Nucleus accumbens (tissue), 56 donors: ENCODE data around the gene LDHD.
"Not testable (repeated sequence)": the region's sequence is repeated elsewhere in the genome, so short reads cannot be mapped to it uniquely, and the experiment has no call there.

Experiments
- DNase-seq, 56 donors: peaks; one replicate each; lab custom pipeline; 2025; lab: John Stamatoyannopoulos, UW

Gene LDHD

DNA sequence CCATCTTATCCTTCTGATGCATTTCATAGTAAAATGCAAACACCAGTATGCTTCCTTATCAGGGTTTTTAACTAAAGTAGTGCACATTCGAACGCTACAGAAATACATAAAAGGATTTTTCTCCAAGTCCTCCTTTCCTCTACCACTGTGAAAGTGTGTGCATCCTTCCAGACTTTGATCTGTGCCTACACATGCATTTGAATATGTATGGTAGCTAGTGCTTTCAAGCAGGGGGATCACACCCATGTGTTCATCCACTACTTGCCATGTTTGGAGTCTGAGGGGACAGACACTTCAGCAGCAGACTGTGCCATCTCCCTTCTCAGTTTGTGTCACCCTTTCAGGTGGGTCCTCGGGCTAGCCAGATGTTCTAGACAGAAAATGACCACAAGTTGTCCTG lies 14.9 kb downstream of the LDHD start:
- no peak for DNase-seq

DNA sequence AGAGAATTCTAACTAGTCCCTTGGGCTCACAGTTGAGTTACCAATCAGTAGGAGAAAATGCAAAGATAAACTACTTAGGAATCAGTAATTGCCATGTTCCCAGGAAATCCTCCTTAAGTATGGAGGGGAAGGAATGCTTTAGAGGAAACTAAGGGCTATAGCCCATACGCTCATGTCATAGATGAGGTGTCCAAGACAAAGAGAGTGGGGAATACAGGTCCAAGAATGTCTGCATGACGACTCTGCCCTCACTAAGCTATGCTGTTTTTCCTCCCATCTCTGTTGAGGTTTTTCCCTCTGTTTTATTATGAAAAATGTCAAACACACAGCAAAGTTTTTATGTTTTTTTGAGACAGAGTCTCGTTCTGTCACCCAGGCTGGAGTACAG lies 16.0 kb downstream of the LDHD start:
- DNase-seq: no peak

DNA sequence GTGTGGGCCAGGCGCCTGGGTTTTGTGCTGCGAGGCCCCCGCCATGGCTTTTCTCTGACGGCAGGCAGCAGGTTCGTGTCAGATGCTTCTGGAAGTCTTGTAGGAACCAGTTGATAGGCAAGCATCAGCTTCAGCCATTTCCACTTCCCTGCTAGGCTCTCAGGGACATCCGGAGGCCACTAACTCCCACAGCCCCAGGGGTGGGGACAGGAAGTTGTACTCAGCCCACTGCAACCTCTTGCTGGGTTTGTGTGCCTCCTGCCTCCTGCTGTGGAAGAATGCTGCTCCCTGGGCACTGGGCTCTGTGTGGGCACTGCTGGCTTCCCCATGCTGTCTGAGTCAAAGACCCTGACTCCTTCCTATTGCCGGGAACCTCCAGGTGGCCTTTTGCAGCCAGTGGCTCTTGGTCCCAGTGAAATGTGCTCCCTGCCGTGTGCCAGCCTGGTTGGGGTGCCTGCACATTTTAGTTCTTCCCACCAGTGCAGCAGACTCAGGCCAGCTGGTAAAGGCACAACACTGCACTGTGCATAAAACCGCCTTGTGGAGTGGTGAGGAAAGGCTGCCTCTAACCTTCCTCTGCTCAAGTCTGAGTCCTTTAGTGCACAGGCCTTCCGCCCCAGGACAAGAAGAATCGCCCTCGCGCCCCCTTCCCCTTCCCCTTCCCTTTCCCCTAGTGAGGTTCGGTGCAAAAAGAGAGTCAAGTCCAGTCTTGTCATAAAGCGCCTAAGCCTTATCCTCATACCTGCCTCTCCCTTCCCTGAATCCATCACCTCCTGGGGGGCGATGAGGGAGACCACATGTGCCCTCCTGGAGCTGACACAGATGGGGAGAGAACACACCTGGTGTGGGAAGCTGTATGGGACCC lies 16.6 kb downstream of the LDHD start:
- DNase-seq: peak in 1 of 56 donors; percentile 22

DNA sequence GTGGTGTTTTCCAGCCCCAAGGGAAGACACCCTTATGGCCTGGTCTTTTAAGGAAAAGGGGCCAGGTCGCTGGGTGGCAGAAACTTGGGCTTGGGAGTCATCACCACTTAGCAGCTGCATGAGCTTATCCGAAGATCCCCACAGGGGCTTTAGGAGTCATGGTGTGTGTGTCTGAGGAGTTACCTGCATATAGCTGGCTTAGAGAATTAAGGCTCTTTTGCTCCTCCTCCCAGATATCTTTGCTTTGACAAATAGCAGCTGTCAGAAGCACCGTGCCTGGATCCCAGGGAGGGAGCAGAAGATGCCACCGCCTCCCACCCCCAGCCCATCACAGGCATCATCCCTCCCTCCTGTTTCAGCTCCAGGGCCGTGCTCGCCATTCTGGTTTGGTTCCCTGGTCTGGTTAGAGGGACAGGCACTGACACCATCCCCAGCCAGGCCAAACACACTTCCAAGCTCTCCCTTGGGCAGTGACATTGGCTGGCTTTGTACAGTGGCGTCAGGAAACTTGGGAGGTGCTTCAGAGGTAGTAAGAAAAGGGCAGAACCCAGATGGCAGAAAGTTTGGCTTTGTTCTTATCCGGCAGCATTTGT lies 17.4 kb downstream of the LDHD start:
- no peak for DNase-seq

DNA sequence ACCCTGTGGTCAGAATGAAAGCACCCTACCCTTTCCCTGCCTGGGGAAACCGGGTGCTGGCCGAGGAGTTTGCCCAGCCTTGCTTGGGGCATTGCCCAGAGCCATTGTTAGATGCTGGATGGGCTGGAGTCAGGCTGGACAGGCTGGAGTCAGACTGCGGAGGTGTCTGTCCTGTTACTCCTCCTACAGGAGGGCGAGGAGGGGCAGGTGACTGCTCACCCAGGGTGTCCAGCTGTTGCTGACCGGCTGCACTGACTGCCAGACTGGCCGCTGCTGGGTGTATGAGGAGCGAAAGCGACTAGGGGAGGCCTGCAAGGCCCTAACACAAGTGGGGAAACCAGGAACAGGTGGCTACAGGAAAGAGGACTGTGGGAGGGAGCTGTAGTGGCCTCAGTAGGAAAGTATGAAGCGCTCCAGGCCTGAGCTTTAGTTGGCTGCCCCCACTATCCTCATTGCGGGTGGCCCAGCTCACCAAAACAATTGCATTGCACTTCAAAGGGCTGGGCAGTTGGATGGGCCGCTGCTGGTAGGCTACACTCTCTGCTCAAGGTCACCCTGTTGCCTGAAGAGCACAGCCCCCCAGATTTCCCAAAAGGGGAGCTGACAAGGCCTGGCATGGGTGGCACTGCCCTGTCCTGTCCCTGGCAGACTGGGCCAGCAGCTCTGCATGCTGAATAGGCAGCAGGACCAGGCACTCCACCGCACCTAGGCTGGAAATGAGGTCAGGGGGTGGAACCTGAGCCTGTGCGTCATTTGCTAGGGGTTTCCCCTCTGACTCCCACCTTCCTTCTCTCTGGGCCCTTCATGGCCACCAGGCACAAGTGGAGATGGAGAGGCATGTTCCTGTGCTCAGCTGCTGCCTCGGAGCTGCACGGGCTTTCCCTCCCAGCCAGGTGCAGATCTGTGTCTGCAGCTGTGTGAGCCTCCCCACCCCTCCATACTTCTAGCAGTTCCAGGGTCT lies 18.4 kb downstream of the LDHD start:
- DNase-seq: peak in 7 of 56 donors; percentile 14 to 38 (median 21)

DNA sequence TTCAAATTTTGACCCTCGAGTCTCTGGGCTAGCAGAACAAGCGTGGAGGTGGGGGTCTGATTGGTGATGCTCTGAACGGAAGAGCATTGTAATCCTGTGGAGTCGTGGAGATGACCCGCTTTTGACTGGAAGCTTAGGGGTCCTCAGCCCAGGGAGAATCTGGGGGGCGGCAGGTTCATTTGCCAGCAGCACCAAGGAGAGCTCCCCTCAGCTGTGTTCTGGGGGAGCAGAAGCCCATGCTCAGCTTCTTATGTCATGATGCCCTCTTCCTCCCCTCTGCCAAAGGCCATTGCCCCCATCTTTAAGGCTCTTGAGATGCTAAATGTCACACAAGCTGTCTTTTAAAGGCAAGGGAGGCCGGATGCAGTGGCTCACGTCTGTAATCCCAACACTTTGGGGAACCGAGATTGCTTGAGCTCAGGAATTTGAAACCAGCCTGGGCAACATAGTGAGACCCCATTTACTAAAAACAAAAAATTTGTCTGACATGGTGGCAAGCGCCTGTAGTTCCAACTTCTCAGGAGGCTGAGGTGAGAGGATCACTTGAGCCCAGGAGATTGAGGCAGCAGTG lies 19.3 kb downstream of the LDHD start:
- DNase-seq: no peak

DNA sequence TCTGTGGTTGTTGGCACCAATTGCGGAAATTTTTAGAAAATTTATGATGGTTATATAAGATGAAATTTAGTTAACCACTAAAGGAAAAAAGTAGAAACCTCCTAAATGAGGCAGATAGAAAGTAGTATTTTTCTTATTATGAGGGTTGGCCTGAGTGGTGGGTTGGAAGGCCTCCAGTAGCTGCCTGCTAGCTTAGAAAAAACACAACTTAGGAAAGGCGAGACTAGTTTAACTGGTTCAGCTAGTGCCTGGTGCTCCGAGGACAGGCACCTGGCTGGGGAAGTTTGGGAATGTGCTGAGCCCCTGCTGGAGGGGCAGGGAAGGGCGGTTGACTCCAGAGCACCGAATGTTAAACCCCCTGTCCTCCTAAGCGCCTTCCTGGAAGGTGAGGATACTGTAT lies 19.9 kb downstream of the LDHD start:
- no peak for DNase-seq

DNA sequence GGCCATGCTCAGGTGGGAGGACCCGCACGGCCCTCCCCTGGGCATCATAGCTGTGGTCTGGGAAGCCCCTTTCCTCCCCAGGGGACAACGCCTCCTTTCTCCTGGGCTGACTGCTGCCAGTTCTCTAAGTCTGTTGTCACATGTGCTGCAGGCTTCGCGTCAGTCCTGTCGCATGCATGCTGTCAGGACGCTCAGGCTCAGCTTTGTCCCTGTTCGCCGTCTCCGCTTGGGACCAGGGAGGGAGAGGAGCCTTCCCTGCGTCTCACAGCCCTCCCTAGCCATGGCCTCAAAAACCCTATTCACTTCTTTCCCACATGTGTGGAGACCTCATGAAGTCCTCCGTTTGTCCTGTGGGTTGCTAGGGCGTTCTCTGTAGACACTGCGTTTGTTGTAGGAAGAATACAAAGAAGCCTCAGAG lies 21.4 kb downstream of the LDHD start:
- peak in 18 of 56 donors; percentile 9 to 73 (median 28) for DNase-seq

DNA sequence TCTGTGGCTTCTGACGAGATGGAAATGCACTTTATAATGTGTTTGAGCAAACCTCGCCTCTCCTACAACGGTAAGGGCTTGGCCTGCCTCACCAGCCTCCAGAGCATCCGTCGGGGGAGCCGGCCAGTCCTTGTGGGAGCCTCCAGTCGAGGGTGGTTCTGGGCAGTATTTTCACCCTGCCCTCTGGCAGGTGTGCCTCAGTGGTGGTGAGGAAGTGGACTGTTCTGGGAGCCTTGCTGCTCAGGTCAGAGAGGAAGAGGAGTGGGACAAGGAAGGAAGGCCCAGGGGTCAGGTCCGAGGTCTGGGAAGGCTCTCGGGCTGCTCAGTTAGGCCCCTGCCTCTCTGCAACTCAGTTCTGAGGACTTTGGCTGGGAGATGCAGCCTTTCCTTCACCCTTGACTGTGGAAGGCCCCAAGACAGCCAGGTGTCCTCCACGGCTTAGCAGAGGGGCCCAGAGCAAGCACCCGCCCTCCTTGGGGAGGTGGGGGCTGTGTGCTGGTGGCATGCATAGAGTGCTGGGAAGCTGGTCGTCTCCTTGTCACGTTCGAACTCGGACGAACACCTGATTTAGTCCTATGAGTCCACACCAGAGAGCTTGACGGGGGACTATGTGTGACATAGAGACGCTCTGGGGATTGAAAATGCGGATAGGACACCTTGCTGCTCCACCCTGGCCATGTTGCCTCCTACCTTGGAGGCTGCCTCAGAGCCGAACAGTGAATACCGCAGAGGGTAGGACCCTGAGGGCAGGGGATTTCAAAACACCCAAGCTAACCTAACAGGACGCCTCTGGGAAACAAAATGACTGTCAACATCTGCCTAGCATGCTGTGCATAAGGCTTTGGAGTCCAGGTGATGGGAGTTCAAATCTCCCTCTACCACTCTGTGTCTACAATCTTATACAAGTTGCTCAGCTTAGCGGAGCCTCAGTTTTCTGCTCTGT lies 22.7 kb downstream of the LDHD start:
- DNase-seq: no peak

DNA sequence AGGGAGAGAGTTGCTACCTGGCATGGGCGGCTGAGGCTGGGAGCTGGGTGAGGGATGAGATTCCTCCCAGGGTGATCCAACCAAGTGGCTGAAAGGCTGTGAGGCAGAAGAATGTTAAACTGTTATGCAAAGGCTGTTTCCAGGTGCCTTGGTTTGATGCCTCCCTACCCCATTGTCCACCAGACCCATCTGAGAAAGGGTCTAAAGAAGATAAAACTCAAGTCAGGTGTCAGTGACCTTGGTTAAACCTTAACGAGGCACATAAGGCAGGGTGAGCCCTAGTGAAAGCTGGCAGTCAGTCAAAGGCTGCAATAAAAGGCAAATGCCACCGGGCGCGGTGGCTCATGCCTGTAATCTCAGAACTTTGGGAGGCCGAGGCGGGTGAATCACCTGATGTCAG lies 23.8 kb downstream of the LDHD start:
- no peak for DNase-seq

DNA sequence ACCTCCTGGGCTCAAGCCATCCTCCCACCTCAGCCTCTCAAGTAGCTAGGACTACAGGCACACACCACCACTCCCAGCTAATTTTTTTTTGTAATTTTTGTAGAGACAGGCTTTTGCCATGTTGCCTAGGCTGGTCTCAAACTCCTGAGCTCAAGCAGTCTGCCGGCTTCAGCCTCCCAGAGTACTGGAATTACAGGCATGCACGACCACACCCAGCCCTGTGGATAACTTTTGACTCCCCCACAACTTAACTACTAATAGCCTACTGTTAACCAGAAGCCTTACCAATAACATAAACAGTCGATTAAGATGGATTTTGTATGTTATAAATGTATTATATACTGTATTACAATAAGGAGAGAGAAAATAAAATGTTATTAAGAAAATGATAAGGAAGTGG lies 25.0 kb downstream of the LDHD start:
- not testable (repeated sequence) for DNase-seq

DNA sequence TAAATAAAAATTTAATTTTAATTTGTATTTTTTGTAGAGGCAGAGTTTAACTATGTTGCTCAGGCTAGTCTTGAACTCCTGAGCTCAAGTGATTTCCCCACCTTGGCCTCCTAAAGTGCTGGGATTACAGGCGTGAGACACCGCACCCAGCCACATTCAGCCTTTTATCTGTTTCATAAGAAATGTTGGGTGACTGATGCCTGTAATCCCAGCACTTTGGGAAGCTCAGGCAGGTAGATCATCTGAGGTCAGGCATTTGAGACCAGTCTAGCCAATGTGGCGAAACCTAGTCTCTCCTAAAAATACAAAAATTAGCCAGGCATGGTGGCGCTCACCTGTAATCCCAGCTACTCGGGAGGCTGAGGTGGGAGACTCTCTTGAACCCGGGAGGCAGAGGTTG lies 25.7 kb downstream of the LDHD start:
- DNase-seq: not testable (repeated sequence)

DNA sequence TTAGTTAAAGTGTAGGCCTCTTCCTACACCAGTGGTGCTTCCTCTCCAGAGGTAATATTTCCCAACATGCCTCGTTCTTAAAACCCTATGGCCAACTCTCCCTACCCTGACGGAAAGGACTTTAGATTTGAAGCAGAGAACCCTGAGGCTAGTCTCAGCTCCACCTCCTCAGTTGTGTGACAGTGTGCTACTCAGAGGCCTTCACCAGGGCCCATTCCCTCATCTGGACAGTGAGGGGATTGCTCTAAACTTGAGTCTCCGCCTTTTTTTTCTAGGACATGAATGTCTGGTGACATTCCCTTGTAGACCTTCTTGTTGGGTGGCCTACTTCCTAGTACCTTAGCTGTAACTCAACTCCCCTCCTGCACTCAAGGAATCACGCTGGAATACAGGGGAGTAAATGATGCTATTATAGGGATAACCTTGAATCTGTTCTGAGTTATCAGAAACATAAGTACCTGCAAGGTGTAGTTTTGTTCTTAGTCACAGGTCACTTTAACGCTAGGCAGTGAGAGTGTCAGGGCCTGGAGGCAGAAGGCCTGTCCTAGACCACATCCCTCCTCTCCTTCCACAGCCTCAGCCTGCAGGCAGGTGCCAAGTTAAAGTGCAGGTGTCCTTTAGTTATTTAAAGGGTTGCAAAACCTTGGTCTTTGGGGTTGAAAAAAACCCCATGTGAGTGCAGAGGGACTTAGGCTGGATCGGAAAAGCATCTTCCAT lies 26.9 kb downstream of the LDHD start:
- no peak for DNase-seq

DNA sequence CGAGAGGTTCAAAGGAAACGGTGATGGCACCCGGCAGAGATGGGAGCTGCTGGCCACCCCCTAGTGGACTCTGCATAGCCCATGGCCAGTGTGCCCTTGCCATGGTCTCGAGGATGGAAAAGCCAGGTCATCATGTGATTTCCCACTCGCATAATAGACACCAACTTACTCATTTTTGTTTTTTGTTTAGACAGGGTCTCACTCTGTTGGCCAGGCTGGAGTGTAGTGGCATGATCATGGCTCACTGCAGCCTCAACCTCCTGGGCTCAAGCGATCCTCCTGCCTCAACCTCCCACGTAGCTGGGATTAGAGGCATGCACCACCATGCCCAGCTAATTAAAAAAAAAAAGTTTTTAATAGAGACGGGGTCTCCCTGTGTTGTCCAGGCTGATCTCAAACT lies 27.6 kb downstream of the LDHD start:
- DNase-seq: no peak

DNA sequence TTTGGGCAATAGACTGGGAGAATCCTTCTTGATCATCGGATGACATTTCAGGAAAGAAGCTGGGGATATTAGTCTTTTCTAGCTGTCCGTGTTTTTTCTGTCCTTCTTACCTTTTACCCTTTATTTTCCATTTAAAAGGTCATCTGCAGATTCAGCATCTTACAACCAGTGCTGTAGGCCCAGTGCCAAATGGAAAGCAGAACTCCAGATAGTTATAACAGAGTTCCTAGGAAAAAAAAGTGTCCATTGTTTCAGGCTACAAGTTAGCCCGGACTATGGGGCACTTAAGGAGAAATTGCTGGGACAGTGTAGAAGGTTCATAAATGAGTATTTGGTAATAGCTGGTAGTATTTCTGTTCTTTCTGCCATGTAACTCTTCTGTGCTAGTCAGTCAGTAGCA lies 28.4 kb downstream of the LDHD start:
- DNase-seq: no peak

DNA sequence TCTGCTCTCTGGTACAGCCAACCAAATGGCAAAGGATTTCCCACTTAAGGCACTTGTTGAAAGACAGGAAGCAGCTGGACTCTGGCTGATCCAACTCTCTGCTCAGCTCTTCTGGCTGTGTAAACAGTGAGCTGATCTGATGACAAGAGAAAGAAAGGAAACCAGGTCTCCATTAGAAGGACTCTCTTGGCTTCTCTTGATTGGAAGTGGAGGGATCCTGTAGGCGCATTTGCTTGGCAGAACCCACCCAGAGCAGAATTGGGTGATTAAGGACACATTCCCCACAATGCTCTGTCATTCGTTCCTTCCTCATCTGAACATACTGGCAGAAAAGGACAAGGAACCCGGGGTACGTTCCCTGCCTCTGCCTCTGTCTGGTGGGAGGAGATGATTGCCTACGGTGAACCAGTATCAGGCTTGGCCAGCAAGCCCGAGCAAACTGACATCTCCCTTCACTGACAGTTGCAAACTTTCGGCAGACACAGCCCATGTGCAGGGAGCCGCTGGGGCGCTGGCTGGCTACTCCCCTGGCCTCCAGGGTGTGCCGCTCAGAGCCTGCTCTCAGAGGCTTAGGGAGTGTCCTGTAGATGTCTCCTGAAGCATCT lies 29.1 kb downstream of the LDHD start:
- DNase-seq: no peak

DNA sequence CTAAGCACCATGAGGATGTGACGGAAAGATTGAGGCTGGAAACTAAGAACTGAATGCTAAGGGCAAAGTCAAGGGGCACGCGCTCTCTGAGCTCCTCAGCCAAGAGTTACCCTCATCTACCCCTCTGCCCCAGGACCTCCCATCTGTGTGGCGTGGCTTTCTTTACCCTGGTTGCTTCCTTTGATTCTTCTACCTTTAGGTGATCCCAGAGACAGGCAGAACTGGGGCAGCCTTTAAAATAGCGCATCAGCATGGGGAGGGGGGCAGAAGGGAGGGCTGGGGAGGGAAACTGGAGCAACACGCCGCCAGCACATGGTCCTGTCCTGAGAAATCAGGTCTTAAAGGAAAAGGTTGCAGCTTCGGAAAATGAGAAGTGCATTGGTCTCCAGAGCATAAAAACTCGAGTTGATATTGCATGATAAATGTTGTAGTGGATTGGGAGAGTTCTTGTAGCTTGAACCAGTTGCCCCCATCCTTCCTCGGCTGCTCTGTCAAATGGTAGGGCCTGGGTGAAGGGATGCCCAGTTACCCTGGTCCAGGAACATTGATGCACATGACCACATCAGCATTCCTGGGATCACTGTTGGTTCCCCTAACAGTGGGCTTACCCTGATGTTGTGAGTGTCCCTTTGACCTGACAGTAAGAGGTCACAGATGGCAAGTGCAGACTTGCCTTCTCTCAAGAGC lies 29.7 kb downstream of the LDHD start:
- DNase-seq: no peak

DNA sequence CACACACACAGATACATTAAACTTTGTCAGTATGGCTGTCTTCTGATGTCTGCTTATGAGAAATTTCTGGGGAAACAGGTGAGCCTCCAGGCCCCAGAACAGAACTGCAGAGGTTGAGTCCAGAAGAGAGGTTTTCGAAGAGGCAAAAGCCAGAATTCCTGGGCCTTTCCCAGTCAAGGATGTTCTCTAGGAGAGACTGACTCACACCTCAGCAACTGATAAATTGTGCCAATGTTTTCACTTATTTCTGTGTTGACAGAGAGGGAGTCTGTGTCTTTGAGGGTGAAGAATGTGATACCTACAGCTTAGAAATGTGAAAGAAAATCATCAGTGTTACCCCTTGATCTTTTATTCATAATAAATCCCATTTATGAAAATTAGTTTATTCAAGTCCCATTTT lies 30.3 kb downstream of the LDHD start:
- DNase-seq: no peak
